ENCODE measurements around the gene DNAJC4.

The DNAJC4 gene

DNA sequence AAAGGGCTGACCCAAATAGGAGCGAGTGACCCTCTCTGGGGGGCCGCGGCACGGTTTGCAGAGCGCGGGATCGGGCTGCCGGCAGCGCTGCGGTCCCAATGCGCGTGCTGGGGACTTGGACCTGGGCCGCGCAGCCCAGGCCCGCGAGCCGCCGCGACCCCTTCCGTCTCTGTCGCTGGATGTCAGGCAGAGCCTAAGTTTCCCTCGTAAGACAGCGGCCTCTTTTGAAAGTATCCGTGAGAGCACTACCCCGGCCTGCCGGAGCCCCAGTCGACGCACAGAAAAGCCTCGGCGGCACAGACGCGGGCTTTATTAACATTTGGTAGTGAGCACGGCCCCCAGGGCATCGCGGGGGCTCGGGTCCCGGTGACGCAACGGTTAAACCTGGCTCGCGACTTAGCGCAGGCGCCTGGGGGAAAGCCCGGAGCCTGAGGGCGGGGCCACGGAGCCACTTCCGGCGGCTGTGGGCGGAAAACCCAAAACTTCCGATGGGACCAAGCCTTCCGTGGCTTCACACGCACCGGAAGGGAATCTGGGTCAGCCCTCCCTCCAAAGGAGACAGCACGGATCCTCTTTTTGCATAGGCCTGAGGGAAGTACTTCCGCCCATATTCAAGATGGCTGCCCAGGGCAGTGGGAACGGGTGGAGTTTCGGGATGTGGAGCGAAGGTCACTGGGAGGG lies 39.3 kb downstream of the DNAJC4 start:
- in situ Hi-C loops (cut with MboI; ENCODE audit: low sequenced_read_pairs), result no loop called here

DNA sequence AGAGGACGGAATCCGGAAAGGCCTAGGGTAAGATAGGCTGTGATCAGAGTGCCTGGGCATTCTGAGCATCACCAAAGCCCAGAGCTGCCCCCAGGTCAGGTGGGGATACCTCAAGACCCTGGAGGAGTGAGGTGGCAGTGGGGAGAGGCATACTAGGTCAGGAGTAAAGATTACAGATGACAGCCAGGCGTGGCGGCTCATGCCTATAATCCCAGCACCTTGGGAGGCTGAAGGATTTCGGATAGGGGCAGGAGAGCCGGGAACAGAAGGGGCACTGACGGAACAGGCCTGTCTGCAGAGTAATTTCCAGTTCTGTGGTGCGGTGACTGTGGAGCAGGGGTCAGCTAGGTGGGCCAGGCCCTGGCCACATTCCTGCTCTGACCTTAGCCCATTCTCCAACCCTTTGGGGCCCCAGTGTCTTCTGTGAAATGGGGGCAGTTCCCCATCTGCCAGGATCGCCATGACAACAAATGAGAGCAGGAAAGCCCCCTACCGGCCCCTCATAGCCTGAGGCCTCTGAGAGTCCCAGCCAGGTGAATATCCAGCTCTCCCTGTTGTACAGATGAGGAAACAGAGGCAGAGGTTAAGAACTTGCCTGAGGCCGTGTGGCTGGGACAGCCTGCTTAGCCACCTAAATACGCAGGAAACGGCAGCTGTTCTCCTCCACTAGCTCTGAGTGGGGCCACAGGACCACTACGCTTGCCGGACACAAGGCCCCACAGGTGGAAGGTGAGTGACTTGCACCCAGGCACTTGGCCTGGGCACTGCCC lies 44.9 kb downstream of the DNAJC4 start:
- in situ Hi-C loops (cut with MboI; ENCODE audit: low sequenced_read_pairs), result no loop called here

DNA sequence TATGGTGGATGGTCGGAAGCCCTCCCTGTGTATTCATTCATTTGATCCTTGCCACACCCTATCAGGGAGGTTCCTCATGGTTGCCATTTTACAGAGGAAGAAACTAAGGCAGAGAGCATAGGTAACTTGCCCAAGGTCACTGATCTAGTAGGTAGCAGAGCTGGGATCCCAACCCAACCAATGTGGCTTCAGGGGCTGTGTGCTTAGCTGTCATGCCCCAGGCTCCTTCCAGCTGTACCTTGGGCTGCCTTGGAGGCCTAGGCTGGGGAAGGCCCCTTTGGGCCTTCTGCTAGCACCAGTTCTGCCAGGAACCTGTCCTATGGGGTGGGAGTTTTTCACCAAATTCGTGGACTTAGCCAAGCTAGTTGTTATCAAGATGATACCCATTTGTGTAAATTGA lies 45.5 kb downstream of the DNAJC4 start:
- in situ Hi-C loops (cut with MboI; ENCODE audit: low sequenced_read_pairs), result no loop called here

DNA sequence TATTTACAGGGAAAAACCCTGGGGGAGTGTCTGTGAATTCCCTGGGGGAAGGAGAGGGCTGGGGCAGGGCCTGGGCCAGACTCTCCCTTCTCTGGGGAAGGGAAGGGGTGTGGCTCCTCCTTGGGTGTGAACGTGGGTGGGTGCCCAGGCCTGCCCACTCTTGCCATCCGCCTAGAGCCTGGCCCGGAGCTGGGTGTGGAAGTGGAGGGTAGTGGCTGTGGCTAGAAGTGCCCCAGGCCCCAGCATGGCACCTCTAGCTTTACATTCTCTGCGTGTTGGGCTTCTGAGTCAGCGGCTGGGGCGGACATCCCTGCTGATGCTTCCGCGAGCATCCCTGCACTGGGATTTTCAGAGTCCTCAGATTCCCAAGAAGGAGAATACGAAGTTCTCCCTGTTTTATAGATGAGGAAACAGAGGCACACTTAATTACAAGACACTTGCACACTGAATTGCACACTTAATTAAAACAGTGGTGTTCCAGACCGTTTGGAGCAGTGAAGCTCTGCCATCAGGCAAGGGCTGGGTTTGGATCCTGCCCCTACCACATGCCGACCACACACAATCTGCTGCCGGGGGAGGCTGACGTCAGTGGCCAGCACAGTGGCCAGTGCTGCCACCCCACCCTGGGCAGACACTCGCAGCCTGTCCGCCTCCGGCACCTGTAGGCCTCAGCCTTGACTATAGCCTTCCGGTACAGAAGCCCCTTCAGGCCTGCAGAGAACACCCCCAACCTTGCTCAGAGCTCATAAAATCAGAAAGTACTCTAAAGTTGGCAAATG lies 46.5 kb downstream of the DNAJC4 start:
- in situ Hi-C loops (cut with MboI; ENCODE audit: low sequenced_read_pairs), result no loop called here

DNA sequence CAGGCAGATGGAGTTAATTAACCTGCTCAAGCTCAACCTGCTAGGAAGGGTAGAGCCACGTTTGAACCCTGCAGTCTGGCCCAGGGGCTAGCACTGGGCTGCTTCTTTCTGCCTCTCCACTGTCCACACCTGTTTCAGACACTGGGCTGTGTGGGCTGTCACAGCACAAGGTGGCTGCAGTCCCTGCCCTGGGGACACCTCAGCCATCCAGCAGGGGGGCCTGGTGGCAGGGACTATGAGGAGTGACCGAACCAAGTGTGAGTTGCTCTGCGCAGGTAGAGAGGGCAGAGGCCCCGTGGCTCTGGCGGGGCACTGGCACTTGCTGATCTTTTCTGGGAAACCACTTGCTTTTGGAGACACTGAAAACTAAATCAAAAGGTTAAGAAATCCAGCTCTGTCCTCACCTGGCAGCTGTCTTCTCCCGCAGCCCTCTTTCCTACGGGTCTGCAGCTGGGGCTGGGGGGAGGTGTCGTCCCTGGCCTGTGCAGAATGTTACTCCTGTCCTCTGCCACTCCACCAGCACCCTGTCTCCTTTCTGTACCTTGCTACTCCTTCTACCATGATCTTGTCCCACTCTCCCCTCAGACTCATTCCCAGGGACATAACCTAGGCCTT lies 48.3 kb downstream of the DNAJC4 start:
- in situ Hi-C loops (cut with MboI; ENCODE audit: low sequenced_read_pairs), result no loop called here

DNA sequence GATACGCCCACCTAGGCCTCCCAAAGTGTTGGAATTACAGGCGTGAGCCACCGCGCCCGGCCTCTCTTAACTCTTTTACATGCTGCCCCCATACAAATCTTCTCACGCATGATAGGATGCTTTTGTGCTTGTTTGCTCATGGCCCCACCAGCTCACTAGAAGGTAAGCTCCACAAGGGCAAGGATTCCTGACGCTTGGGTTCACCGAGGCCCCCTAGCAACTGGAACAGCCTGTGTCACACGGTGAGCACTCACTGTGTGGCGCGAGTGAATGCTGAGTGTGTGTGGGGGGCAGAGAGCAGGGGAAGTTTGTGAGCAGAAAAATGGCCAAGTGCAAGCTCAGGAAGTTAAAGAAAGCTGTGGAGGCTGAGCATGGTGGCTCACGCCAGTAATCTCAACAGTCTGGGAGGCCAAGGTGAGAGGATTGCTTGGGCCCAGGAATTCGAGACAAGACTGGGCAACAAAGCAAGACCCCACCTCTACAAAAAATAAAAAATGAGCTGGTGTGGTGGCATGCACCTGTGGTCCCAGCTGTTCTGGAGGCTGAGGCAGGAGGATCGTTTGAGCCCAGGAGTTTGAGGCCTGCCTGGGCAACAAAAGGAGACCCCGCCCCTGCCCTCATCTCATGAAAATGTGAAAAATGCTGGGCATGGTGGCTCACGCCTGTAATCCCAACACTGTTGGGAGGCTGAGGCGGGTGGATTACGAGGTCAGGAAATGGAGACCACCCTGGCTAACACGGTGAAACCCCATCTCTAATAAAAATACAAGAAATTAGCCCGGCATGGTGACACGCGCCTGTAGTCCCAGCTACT lies 51.8 kb downstream of the DNAJC4 start:
- in situ Hi-C loops (cut with MboI; ENCODE audit: low sequenced_read_pairs), result no loop called here

DNA sequence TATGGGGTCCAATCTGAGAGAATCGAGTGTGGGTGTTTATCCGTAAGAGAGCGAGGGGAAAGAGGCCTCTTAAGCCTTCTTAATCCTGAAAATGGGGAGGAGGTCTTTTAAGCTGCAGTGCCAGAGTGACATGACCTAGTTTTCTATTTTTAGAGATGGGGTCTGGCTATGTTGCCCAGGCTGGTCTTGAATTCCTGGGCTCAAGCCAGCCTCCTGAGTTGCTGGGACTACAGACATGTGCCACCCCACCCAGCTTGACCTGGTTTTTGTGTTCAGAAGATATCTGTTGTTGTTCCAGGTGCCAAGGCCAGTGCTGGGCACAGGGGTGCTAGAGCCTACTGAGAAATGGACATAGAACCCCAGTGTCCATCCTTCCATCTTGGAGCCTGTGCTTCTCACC lies 52.7 kb downstream of the DNAJC4 start:
- in situ Hi-C loops (cut with MboI; ENCODE audit: low sequenced_read_pairs), result no loop called here
